Activated naive CD4-positive, alpha-beta T cell treated with anti-CD3 and anti-CD28 coated beads, Interleukin-2, amount 10 ng/mL, durations not matched to agents 5 hours and 36 hours (primary cell): Measurements from ENCODE around the gene VSIG4. TPM values are rescaled to one million over a fixed set of nuclear protein-coding genes. Genes with fewer than 3 reads are reported as not detected.

Source experiments
- total RNA-seq, 2 experiments: library from RNA; stranded (reverse); gene quantifications; one replicate each; pipeline ENCODE4 v1.2.3, GENCODE V29; 2021

Gene VSIG4
- not detected for total RNA-seq

GRCh38 chrX:66039944-66040343 is at the start of gene VSIG4:
Gene VSIG4 (minus strand): TSS chrX:66040080. CDS start chrX:66039998, 82 bp downstream.

Other genes with a start within 250 kb of the VSIG4 start
- gene HEPH, start 124.2 kb upstream of the VSIG4 start, total RNA-seq, result not detected